GM18951 (cell line): ENCODE measurements around the gene EXOC6B.
"Not testable (repeated sequence)": the region's sequence is repeated elsewhere in the genome, so short reads cannot be mapped to it uniquely, and the experiment has no call there.

Experiments
- POLR2A ChIP-seq: IDR thresholded peaks from 4 replicates; pipeline ENCODE4 v1.6.1; 2011; ENCODE audit warnings: mild to moderate bottlenecking; ENCODE audit not compliant: insufficient read length, insufficient read depth; ENCODE audit errors: extremely low read depth
- in situ Hi-C: fragments of 300-500 bp; cut with MboI; formaldehyde crosslinking; loops from one replicate; pipeline ENCODE4 v1.12.0; 2022; ENCODE audit warnings: low sequenced_read_pairs, mixed read lengths, inconsistent platforms; ENCODE audit not compliant: unreplicated experiment

The EXOC6B gene

DNA sequence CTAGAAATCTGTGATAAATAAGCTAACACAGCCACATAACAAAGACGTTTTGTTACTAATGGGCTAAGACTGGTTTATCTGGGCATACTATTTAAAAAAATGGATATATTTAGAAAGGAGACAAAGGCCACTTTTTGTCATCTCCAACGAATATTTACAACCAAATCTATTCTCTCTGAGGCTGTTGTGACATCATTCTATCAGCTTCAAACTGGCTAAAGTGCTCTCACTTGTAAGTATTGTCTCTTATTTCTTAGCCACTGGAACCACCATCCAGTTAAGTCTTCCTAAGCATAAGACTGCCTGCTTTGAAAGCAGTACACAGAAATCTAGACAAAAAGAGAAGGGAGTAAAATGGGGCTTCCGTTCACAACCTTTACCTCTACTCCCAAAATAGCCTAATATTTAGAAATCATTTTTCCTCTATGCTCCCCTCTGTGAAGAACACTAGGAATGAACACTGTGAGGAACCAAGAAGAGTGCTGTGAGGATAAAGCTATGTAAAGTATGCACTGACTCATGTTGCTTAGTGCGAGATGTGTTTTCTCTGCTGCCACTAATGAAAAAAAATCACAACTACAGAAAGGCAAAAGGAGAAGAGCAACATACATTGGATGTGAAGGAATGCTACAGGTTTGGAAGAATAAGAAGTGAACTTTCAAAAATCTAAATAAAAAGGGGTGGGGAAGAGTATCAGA, 264.1 kb downstream of the EXOC6B start:
- in situ Hi-C loops = no loop called here
- TF ChIP-seq POLR2A = no peak

DNA sequence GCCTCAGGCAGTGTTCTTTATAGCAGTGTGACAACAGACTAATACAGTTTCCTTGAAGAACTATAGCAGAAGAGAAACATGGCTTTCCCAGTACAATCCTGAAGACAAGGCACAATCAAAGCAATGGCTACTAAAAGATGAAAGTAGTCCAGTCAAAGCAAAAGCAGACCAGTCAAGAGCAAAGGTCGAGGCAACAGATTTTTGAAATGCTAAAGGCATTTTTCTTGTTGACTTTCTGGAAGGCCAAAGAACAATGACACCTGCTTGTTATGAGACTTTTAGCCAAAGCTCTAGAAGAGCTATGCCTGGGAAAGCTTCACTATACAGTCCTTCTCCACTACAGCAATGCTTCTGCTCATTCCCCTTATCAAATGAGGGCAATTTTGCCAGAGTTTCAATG, 269.9 kb downstream of the EXOC6B start:
- in situ Hi-C loops = no loop called here
- no peak for TF ChIP-seq POLR2A

DNA sequence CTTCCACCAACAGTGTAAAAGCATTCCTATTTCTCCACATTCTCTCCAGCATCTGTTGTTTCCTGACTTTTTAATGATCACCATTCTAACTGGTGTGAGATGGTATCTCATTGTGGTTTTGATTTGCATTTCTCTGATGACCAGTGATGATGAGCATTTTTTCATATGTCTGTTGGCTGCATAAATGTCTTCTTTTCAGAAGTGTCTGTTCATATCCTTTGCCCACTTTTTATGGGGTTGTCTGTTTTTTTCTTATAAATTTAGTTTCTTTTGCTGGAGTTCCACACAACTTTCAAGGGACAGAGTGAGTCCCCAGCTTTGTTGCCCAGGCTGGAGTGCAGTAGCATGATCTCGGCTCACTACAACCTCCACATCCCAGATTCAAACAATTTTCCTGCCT, 270.5 kb downstream of the EXOC6B start:
- in situ Hi-C loops = not testable (repeated sequence)

DNA sequence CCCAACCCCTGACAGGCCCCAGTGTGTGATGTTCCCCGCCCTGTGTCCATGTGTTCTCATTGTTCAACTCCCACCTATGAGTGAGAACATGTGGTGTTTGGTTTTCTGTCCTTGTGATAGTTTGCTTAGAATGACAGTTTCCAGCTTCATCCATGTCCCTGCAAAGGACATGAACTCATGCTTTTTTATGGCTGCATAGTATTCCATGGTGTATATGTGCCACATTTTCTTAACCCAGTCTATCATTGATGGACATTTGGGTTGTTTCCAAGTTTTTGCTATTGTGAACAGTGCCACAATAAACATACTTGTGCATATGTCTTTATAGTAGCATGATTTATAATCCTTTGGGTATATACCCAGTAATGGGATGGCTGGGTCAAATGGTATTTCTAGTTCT, 270.9 kb downstream of the EXOC6B start:
- in situ Hi-C loops = not testable (repeated sequence)

DNA sequence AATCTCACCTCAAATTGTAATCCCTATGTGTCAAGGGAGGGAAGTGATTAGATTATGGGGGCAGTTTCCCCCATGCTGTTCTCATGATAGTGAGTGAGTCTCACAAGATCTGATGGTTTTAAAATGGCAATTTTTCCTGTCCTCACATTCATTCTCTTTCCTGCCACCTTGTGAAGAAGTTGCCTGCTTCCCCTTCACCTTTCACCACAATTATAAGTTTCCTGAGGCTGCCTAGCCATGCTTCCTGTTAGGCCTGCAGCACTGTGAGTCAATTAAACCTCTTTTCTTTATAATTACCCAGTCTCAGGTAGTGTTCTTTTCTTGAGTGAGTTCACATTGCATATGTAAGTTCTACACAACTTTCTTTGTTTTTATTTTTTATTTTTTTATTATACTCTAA, 271.5 kb downstream of the EXOC6B start:
- TF ChIP-seq POLR2A = no peak
- in situ Hi-C loops = no loop called here

DNA sequence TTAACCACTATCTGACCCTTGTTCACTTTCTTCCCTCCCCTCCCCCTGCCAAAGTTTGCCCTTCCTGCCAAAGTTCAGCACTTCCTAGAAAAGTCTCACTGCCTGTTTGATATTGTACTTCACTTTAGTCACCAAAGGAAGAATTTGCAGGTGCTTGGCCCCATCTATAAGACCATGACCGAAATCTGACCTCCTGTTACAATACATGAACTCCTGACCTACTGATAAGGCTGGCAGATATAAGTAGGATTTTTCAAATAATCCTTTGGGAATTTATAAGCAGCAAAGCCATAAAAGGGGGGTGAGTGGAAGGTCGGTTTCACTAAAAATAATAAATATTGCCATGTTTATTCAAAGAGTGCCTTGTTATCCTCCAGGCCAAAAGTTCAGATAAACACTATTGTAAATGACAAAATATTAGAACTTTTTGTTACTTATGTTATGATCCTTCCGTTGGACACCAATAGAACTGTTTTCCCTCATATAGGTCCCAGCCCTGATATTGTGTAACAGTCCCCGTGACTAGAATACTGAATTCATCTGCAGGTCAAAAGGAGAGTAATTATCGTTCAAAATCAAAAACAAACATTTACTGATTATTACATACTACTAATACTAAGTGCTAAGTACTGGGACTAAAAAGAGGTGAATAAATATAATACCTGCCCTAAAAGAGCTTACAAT, 277.6 kb downstream of the EXOC6B start:
- in situ Hi-C loops = no loop called here
- TF ChIP-seq POLR2A = no peak

DNA sequence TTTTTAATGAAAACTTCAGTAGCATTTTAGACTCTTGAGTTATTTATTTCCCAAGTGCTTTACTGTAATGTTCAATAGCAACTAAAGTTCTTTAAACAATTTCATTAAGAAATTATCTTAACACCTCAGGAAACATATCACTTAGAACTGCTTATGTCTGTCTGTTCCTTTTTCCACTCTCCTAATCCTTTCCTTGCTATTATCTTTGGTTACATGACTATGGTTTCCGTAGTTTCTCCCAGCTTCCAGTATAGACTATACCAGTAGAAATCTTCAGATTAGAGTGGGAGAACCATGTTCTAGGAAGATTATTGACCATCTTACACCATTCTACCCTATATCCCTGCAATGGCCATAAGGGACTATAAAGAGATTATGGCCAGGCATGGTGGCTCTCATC, 280.0 kb downstream of the EXOC6B start:
- no peak for TF ChIP-seq POLR2A
- in situ Hi-C loops = no loop called here

DNA sequence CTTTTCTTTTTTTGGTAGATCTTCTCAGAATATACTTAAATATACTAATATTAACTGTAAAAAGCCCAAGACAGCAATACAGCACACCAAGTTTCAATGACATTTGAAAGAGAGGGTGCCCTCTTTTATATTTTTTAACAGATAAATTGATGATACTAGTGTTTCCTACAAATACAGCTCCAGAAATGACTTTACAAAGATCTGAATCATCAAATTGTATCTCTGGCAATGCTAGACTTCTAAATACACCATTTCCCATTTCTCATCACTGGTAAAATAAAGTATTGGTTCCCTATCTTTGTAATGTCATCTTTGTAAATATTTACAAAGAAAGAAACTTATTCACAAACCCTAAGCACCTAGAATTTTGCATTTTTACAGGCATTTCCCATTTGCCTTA, 281.3 kb downstream of the EXOC6B start:
- no peak for TF ChIP-seq POLR2A
- in situ Hi-C loops = no loop called here

DNA sequence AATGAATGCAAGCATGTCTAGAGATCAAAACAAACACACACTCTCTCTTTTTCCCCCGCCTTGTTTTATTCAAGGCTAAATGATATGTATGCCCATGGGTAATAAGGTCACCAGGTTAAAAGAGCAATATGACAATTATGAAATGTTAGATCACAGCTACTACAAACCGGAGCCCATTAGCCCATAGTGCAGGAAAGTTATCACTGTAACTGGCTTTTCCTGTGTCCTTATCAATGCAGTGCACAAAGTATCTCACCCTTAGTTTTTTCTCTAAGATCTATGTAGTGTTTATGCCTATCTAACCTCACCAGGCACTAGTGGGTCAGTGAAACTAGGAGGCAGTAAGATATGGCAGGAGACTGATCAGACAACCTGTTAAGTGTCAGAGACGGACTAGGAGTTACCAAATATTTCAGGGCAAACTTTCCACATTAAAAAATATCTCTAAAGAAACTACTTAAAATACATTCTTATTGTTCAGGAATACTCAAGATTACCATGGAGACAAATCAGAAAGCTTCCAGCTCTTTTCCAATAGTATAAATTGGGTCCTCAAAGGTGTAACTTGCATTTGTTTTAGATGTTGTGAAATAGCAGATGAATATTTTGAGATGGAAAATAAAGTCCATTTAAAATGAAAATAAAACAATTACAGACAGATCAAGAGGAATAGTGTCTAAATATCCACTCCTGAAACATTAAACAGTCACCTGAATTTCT, 282.2 kb downstream of the EXOC6B start:
- no peak for TF ChIP-seq POLR2A

DNA sequence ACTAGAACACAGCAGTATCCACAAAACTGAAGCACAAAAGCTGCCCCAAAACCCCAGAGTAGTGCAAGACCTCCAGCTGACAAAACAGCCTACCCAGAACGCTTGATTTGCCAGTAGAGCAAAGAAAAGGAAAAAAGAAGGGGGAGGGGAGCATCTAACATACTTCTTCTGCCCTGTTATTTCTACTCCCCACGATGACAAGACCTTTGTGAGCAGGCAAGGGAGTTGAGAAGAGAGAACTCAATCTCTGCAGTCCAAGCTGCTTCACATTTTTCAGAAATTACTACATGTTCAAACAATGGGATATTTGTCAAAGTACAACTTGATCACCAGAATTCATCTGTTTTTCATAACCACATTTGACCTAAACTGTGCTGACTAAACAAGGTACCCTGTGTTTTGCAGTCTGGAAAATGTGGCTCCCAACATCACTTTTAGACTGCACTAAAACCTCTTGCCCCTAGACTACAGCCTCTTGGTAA, 286.7 kb downstream of the EXOC6B start:
- no peak for TF ChIP-seq POLR2A
- in situ Hi-C loops = no loop called here

More for the DNA sequence above, 282.2 kb downstream of the EXOC6B start:
- in situ Hi-C loops = no loop called here

DNA sequence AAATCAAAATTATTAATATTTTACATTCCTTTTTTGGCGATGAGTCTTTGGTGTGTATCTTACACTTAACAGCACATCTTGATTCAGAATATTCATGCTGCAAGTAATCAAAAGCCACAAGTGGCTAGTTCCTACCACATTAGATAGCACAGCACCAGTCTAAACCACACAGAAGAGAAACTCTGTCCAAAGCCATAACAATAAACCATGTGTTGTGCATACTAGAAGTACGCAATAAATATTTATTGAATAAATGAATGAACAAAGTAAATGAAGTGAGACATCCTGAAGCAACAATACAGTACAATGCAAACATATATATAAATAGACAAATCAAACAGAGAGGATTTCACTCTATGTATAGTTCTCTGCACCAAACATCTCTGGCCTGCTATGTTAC, 287.3 kb downstream of the EXOC6B start:
- TF ChIP-seq POLR2A = no peak
- in situ Hi-C loops = no loop called here

DNA sequence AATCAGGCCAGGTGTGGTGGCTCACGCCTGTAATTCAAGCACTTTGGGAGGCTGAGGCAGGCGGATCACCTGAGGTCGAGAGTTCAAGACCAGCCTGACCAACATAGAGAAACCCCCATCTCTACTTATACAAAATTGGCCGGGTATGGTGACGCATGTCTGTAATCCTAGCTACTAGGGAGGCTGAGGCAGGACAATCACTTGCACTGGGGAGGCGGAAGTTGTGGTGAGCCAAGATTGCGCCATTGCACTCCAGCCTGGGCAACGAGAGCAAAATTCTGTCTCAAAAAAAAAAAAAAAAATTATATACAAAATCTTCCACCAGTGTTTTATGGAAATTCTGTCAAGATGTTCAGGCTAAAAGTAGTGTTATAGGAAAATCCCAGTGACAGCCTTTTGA, 290.2 kb downstream of the EXOC6B start:
- in situ Hi-C loops = not testable (repeated sequence)

DNA sequence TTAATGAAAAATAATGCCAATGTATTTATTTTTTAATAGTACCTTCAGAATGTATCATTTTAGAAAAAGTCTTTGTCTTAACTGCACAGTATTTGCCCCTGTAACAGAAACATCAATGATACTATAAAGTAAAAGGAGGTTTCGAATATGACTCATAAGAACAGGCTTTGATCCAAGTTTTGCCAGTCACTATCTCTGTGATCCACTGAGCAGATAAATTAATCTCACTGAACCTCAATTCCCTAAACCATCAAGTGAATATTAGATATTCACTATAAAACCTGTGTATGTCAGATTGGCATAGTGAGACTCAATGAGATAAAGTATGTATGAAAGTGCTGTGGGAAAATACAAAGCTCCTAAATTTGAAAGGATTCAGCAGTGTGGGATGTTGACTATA, 292.1 kb downstream of the EXOC6B start:
- no peak for TF ChIP-seq POLR2A

DNA sequence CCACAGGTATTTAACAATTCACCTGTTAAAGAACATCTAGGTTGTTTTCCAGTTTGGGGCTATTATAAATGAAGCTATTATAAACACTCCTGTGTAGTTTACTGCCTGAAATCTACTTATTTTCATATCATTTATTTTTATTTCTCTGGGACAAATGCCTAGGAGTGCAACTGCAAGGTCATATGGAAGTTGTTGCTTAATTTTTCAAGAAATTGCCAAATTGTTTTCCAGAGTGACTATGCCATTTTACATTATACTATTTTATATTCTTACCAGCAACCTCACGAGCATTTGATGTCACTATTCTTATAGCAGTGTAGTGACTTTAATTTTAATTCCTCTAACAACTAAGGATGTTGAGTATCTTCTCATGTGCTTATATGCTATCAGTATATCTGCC, 298.4 kb downstream of the EXOC6B start:
- no peak for TF ChIP-seq POLR2A
- in situ Hi-C loops = no loop called here

More for the DNA sequence above, 292.1 kb downstream of the EXOC6B start:
- in situ Hi-C loops = no loop called here
